GM21367 (cell line): ENCODE data around the gene VGLL4.

ENCODE experiments used
- ATAC-seq: cut with Tn5 transposase; IDR thresholded peaks from one replicate; pipeline ENCODE4 v1.9.1; 2021; ENCODE audit not compliant: unreplicated experiment

VGLL4 gene

GRCh38 chr3:11553436-11554235 lies 90.1 kb downstream of the VGLL4 start:
- ATAC-seq: no peak

- no peak for ATAC-seq
These were observed 91.1 kb downstream of the VGLL4 start for GRCh38 chr3:11552289-11553264.

- ATAC-seq: no peak
These were observed 92.7 kb downstream of the VGLL4 start for GRCh38 chr3:11551036-11551435.

- ATAC-seq: no peak
These were observed 94.1 kb downstream of the VGLL4 start for GRCh38 chr3:11549580-11550140.

- ATAC-seq: no peak
These were observed 95.0 kb downstream of the VGLL4 start for GRCh38 chr3:11548721-11549131.

GRCh38 chr3:11547498-11547897 lies 96.2 kb downstream of the VGLL4 start:
- ATAC-seq: no peak

- no peak for ATAC-seq
These were observed 96.9 kb downstream of the VGLL4 start for GRCh38 chr3:11546657-11547302.

GRCh38 chr3:11545186-11545851 lies 98.4 kb downstream of the VGLL4 start:
- ATAC-seq: no peak

GRCh38 chr3:11544412-11545181 lies 99.1 kb downstream of the VGLL4 start:
- no peak for ATAC-seq

- ATAC-seq: no peak
These were observed 99.7 kb downstream of the VGLL4 start for GRCh38 chr3:11543948-11544387.

GRCh38 chr3:11543141-11543947 lies 100.4 kb downstream of the VGLL4 start:
- no peak for ATAC-seq

- no peak for ATAC-seq
These were observed 101.2 kb downstream of the VGLL4 start for GRCh38 chr3:11542551-11542950.

GRCh38 chr3:11541321-11542303 lies 102.1 kb downstream of the VGLL4 start:
- ATAC-seq: no peak

GRCh38 chr3:11539677-11540076 lies 104.0 kb downstream of the VGLL4 start:
- no peak for ATAC-seq

- no peak for ATAC-seq
These were observed 104.5 kb downstream of the VGLL4 start for GRCh38 chr3:11539218-11539617.

- no peak for ATAC-seq
These were observed 105.1 kb downstream of the VGLL4 start for GRCh38 chr3:11538581-11538980.

- ATAC-seq: no peak
These were observed 106.6 kb downstream of the VGLL4 start for GRCh38 chr3:11536936-11537612.
